C4-2B (cell line): Measurements from ENCODE around the gene PLXDC2.

Experiments
- H3K27ac ChIP-seq: fragments of 450-650 bp; 2 replicates; pipeline ENCODE4 v1.5.1; 2017
- ZFX ChIP-seq: fragments of 450-650 bp; IDR thresholded peaks from 2 replicates; pipeline ENCODE4 v1.6.1; 2017
- TF ChIP-seq, protein P1 (sequence below): fragments of 450-650 bp; conservative IDR thresholded peaks from 2 replicates; pipeline ENCODE4 v1.5.1; 2017; ENCODE audit warnings: mild to moderate bottlenecking

PLXDC2 gene

GRCh38 chr10:19782430-19783089 lies 33.7 kb upstream of the PLXDC2 start:
- H3K27ac ChIP-seq = no peak overlapping the region

DNA sequence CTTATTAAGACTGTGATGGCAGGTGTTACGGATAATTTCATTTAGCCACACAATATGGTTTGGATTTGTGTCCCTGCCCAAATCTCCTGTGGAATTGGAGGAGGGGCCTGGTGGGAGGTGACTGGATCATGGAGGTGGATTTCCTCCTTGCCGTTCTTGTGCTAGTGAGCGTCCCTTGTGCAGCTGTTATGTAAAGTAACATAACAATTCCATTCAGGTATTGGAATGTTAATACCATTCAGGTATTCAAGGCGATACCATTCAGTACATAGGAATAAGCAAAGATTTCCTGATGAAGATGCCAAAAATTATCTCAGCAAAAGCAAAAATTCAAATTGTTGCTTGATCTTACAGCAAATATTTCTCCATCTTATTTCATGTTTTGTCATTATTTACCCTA lies 32.5 kb upstream of the PLXDC2 start:
- no peak overlapping the region for H3K27ac ChIP-seq
- TF ChIP-seq, protein P1, sequence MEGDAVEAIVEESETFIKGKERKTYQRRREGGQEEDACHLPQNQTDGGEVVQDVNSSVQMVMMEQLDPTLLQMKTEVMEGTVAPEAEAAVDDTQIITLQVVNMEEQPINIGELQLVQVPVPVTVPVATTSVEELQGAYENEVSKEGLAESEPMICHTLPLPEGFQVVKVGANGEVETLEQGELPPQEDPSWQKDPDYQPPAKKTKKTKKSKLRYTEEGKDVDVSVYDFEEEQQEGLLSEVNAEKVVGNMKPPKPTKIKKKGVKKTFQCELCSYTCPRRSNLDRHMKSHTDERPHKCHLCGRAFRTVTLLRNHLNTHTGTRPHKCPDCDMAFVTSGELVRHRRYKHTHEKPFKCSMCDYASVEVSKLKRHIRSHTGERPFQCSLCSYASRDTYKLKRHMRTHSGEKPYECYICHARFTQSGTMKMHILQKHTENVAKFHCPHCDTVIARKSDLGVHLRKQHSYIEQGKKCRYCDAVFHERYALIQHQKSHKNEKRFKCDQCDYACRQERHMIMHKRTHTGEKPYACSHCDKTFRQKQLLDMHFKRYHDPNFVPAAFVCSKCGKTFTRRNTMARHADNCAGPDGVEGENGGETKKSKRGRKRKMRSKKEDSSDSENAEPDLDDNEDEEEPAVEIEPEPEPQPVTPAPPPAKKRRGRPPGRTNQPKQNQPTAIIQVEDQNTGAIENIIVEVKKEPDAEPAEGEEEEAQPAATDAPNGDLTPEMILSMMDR = no peak
- no peak for TF ChIP-seq ZFX

More at GRCh38 chr10:19782430-19783089, 33.7 kb upstream of the PLXDC2 start:
- TF ChIP-seq ZFX = no peak
- TF ChIP-seq, protein P1 = no peak

GRCh38 chr10:19785366-19785765 lies 30.9 kb upstream of the PLXDC2 start:
- TF ChIP-seq, protein P1 = no peak
- H3K27ac ChIP-seq = no peak overlapping the region

- TF ChIP-seq, protein P1 = peak; percentile 95
- TF ChIP-seq ZFX = no peak
- no peak overlapping the region for H3K27ac ChIP-seq
Measured at GRCh38 chr10:19788075-19788686, 28.1 kb upstream of the PLXDC2 start.

DNA sequence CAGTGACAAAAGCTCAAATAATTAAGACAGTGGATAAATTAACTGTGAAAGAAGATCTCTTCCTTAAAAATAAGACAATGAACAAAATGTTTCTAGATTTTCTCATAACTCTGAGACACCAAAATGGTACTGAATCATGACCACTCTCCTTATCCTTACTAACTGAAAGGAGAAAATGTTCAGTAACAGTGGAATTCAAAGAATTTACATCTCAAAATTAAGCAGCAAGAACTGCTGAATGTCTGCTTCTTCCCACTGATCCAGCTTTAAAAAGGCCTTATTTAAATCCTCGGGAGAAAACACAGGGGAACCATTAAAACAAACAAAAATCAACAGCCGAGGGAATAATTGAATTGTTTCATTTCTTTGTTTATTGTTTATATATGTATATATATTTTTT lies 27.3 kb upstream of the PLXDC2 start:
- no peak overlapping the region for H3K27ac ChIP-seq
- TF ChIP-seq ZFX = no peak
- TF ChIP-seq, protein P1 = no peak

- H3K27ac ChIP-seq = no peak overlapping the region
Measured at GRCh38 chr10:19789607-19790006, 26.6 kb upstream of the PLXDC2 start.

DNA sequence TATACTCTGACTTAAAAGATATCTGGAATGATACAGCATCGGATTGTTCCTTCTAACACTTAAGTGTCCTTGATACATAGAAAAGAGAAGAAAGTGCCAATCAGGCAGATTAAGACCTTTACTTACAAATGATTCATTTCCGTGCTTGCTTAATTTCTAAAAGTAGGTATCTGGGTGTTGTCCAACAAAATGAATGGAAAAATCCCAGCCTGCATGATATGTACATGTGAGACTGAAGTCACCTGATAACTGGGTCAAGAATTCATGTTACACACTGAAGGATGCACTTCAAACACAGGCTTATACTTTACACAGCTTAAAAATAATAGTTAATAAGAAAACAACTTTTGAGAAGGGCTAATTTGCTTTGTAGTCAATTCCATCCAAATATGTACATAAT lies 25.2 kb upstream of the PLXDC2 start:
- TF ChIP-seq, protein P1 = no peak
- TF ChIP-seq ZFX = no peak
- no peak overlapping the region for H3K27ac ChIP-seq

More at GRCh38 chr10:19789607-19790006, 26.6 kb upstream of the PLXDC2 start:
- no peak for TF ChIP-seq ZFX
- TF ChIP-seq, protein P1 = no peak
